HCT116 (cell line): ENCODE results near the gene KDELR1. TPM values are rescaled to one million over a fixed set of nuclear protein-coding genes. Genes with fewer than 3 reads are reported as not detected.

Experiments used
- ATAC-seq: fragments of 200-7000 bp; cut with Tn5 transposase; 2 replicates; pipeline ENCODE4 v1.9.1; 2020; ENCODE audit warnings: mild to moderate bottlenecking, moderate library complexity
- BruUV-seq: library from RNA; stranded (reverse); fragments of 400-500 nt; replicated peaks from 2 replicates; lab custom pipeline; 2021; lab: Mats Ljungman, UMichigan
- CTCF ChIA-PET: fragments of 300-600 bp; sonication (Branson Sonifier 250); formaldehyde crosslinking; loops from one replicate; lab custom pipeline; 2021; ENCODE audit warnings: antibody characterized with exemption; lab: Charles Lee
- POLR2A ChIA-PET: fragments of 300-600, 350-600 bp; sonication (Branson Sonifier 250); formaldehyde crosslinking; loops from one replicate; lab custom pipeline; 2021; ENCODE audit warnings: antibody characterized with exemption; lab: Charles Lee
- RAD21 ChIA-PET, 2 experiments: fragments of 300-600 bp; sonication (Branson Sonifier 250); formaldehyde crosslinking; loops; one replicate each; lab custom pipeline; 2023; ENCODE audit warnings: low total read pairs in 2 of 2; ENCODE audit not compliant: uncharacterized antibody in 2 of 2, unreplicated experiment in 2 of 2, low non-redundant PET in 1 of 2; lab: Charles Lee
- DNase-seq: peaks from one replicate; pipeline ENCODE4 v3.0.0-alpha.2; 2010; ENCODE audit warnings: low read depth, low spot score
- H2AFZ ChIP-seq: fragments of 200-600 bp; shearing (Covaris generic), sonication (generic); 2 replicates; pipeline ENCODE4 v1.6.1; 2017; ENCODE audit warnings: low read depth, mixed run types, mixed read lengths, antibody characterized with exemption, low read length; ENCODE audit not compliant: poor library complexity, severe bottlenecking
- H3K27ac ChIP-seq: 2 replicates; pipeline ENCODE4 v1.5.1; 2012; ENCODE audit warnings: low read depth, low read length
- H3K27me3 ChIP-seq: fragments of 200-600 bp; sonication (generic); 2 replicates; pipeline ENCODE4 v1.6.1; 2016; ENCODE audit warnings: mixed run types, low read length, mixed read lengths; ENCODE audit not compliant: insufficient read depth
- H3K36me3 ChIP-seq, 2 experiments: fragments of 200-500 bp in 1 of 2; fragments of 200-600 bp in 1 of 2; sonication (Bioruptor generic) in 1 of 2; sonication (generic) in 1 of 2; 2 replicates each; pipeline versions ENCODE4 v1.5.1 to v1.6.1; 2014 to 2016; ENCODE audit warnings: low read length in 2 of 2, inconsistent platforms in 1 of 2, mixed read lengths in 1 of 2, mixed run types in 1 of 2; ENCODE audit not compliant: insufficient read depth in 2 of 2, control insufficient read depth in 1 of 2
- H3K4me1 ChIP-seq, 2 experiments: fragments of 200-600 bp in 1 of 2; sonication (generic) in 1 of 2; 2 replicates each; pipeline versions ENCODE4 v1.5.1 to v1.6.1; 2012 to 2017; ENCODE audit warnings: low read length in 2 of 2, inconsistent platforms in 1 of 2, mild to moderate bottlenecking in 1 of 2, mixed read lengths in 1 of 2, mixed run types in 1 of 2, moderate library complexity in 1 of 2; ENCODE audit not compliant: insufficient read depth in 2 of 2, control insufficient read depth in 1 of 2
- H3K4me2 ChIP-seq: fragments of 200-600 bp; sonication (generic); 2 replicates; pipeline ENCODE4 v1.6.1; 2017; ENCODE audit warnings: mixed run types, low read length, mixed read lengths
- H3K4me3 ChIP-seq, 2 experiments: fragments of 200-600 bp in 1 of 2; sonication (generic) in 1 of 2; replicated peaks in 1 of 2; 2 replicates each; pipeline ENCODE4 v1.5.1; 2011 to 2016; ENCODE audit warnings: low read length in 2 of 2, control low read depth in 1 of 2, low read depth in 1 of 2, mild to moderate bottlenecking in 1 of 2, mixed read lengths in 1 of 2, mixed run types in 1 of 2
- H3K79me2 ChIP-seq: fragments of 200-600 bp; sonication (generic); 2 replicates; pipeline ENCODE4 v1.6.1; 2017; ENCODE audit warnings: mild to moderate bottlenecking, mixed run types, low read length, moderate library complexity, mixed read lengths; ENCODE audit not compliant: insufficient read depth
- H3K9ac ChIP-seq: fragments of 200-600 bp; sonication (generic); 2 replicates; pipeline ENCODE4 v1.6.1; 2016; ENCODE audit warnings: low read length, mixed read lengths
- H3K9me2 ChIP-seq: fragments of 200-600 bp; sonication (generic), shearing (Covaris generic); 2 replicates; pipeline ENCODE4 v1.6.1; 2017; ENCODE audit warnings: mixed run types, mild to moderate bottlenecking, moderate library complexity; ENCODE audit not compliant: insufficient read depth
- H3K9me3 ChIP-seq, 2 experiments: fragments of 200-500 bp in 1 of 2; fragments of 200-600 bp in 1 of 2; sonication (Bioruptor generic) in 1 of 2; sonication (generic) in 1 of 2; 2 replicates each; pipeline ENCODE4 v1.6.1; 2014 to 2017; ENCODE audit warnings: low read length in 2 of 2, mixed read lengths in 2 of 2, inconsistent platforms in 1 of 2, low read depth in 1 of 2, mild to moderate bottlenecking in 1 of 2, mixed run types in 1 of 2, moderate library complexity in 1 of 2; ENCODE audit not compliant: control insufficient read depth in 1 of 2, insufficient read depth in 1 of 2
- H4K20me1 ChIP-seq: fragments of 200-600 bp; sonication (generic), shearing (Covaris generic); 2 replicates; pipeline ENCODE4 v1.6.1; 2017; ENCODE audit warnings: mixed run types, mild to moderate bottlenecking, moderate library complexity; ENCODE audit not compliant: insufficient read depth
- CEBPB ChIP-seq: IDR thresholded peaks from 2 replicates; pipeline ENCODE4 v1.6.1; 2012; ENCODE audit warnings: low read depth
- ELF1 ChIP-seq: IDR thresholded peaks from 2 replicates; pipeline ENCODE4 v1.6.1; 2012; ENCODE audit warnings: low read depth, borderline replicate concordance
- EZH2 ChIP-seq: fragments of 200-600 bp; sonication (generic); IDR thresholded peaks from 2 replicates; pipeline ENCODE4 v1.6.1; 2017; ENCODE audit warnings: antibody characterized with exemption, mixed run types
- JUND ChIP-seq: IDR thresholded peaks from 2 replicates; pipeline ENCODE4 v1.6.1; 2012
- POLR2A ChIP-seq: IDR thresholded peaks from 2 replicates; pipeline ENCODE4 v1.7.0; 2011; ENCODE audit warnings: borderline replicate concordance; ENCODE audit not compliant: insufficient read depth, insufficient read length; ENCODE audit errors: extremely low read depth
- POLR2AphosphoS5 ChIP-seq: IDR thresholded peaks from 2 replicates; pipeline ENCODE4 v1.6.1; 2011; ENCODE audit warnings: mild to moderate bottlenecking, low read depth, low read length, moderate library complexity
- RAD21 ChIP-seq: IDR thresholded peaks from 2 replicates; pipeline ENCODE4 v1.6.1; 2012; ENCODE audit warnings: low read depth, mild to moderate bottlenecking
- SIN3A ChIP-seq: IDR thresholded peaks from 2 replicates; pipeline ENCODE4 v1.6.1; 2012; ENCODE audit warnings: low read depth
- SP1 ChIP-seq: IDR thresholded peaks from 2 replicates; pipeline ENCODE4 v1.6.1; 2012; ENCODE audit warnings: low read depth
- SRF ChIP-seq: IDR thresholded peaks from 2 replicates; pipeline ENCODE4 v1.6.1; 2012; ENCODE audit warnings: low read depth
- TCF7L2 ChIP-seq: IDR thresholded peaks from 2 replicates; pipeline ENCODE4 v1.7.0; 2011; ENCODE audit warnings: borderline replicate concordance, inconsistent platforms; ENCODE audit not compliant: insufficient read depth, insufficient read length; ENCODE audit errors: extremely low read depth
- YY1 ChIP-seq: IDR thresholded peaks from 2 replicates; pipeline ENCODE4 v1.6.1; 2011; ENCODE audit warnings: low read length, low read depth, moderate library complexity, mild to moderate bottlenecking; ENCODE audit not compliant: insufficient replicate concordance; ENCODE audit errors: extremely low read depth
- ZFX ChIP-seq: fragments of 450-650 bp; IDR thresholded peaks from 2 replicates; pipeline ENCODE4 v1.6.1; 2017
- ZNF274 ChIP-seq: fragments of 200-500 bp; sonication (Bioruptor generic); IDR thresholded peaks from 2 replicates; pipeline ENCODE4 v1.6.1; 2014; ENCODE audit warnings: mild to moderate bottlenecking, low read depth, low read length, inconsistent platforms
- intact Hi-C: fragments of 100-400 bp; cut with micrococcal nuclease; formaldehyde crosslinking; loops from 2 replicates; pipeline ENCODE4 v1.10.0; 2022
- total RNA-seq: library from RNA; stranded (reverse); gene quantifications from one replicate; pipeline ENCODE4 v1.2.1, GENCODE V29; 2021; ENCODE audit not compliant: unreplicated experiment
- TF ChIP-seq, protein P1 (sequence below): IDR thresholded peaks from 2 replicates; pipeline ENCODE4 v1.6.1; 2012
- TF ChIP-seq, protein P2 (sequence below): IDR thresholded peaks from 2 replicates; pipeline ENCODE4 v1.6.1; 2012
- TF ChIP-seq, protein P3 (sequence below), 3 experiments: fragments of 200-600 bp in 1 of 3; sonication (generic) in 1 of 3; IDR thresholded peaks in 2 of 3; conservative IDR thresholded peaks in 1 of 3; 2 replicates each; pipeline ENCODE4 v1.5.1; 2012 to 2017; ENCODE audit warnings: low read depth in 2 of 3, low read length in 2 of 3, antibody characterized with exemption in 1 of 3, borderline replicate concordance in 1 of 3, control low read depth in 1 of 3, mild to moderate bottlenecking in 1 of 3, mixed read lengths in 1 of 3, mixed run types in 1 of 3, moderate library complexity in 1 of 3; ENCODE audit not compliant: insufficient read depth in 1 of 3
- TF ChIP-seq, protein P4 (sequence below): IDR thresholded peaks from 2 replicates; pipeline ENCODE4 v1.6.1; 2012; ENCODE audit warnings: low read depth

The KDELR1 gene
- total RNA-seq, 1 experiment from 2014 or later: 212 TPM

DNA sequence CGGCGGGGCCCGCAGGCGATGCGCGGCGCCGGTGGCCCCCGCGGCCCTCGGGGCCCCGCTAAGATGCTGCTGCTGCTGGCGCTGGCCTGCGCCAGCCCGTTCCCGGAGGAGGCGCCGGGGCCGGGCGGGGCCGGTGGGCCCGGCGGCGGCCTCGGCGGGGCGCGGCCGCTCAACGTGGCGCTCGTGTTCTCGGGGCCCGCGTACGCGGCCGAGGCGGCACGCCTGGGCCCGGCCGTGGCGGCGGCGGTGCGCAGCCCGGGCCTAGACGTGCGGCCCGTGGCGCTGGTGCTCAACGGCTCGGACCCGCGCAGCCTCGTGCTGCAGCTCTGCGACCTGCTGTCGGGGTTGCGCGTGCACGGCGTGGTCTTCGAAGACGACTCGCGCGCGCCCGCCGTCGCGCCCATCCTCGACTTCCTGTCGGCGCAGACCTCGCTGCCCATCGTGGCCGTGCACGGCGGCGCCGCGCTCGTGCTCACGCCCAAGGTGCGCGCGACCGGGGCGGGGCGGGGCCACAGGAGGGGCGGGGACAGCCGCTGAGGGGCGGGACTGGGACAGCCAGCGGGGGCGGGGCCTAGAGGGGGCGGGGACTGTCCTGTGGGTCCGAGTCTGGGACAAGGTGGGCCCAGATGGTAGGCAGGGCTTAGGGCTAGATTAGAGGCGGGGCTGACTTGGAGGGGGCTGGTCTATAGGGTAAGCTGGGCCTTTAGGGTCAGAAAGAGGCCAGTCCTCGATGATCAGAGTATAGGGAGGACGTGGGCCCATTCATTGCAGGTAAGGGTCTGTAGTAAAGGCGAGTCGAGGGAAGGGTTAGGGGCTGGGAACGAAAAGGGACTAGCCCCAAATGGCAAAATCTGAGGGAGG lies 7.3 kb upstream of the KDELR1 start:
- peak overlapping the region; percentile 75 to 87 for H3K4me3 ChIP-seq
- H3K27me3 ChIP-seq: no peaks in the 10 kb centered on the region
- no peaks in the 10 kb centered on the region for H3K36me3 ChIP-seq
- ATAC-seq (peak; percentile 86), DNase-seq (peak; percentile 91)
- H3K9me2 ChIP-seq: no peaks in the 10 kb centered on the region
- no peak overlapping the region for H2AFZ ChIP-seq
- no peaks in the 10 kb centered on the region for H3K9me3 ChIP-seq
- peak overlapping the region; percentile 94 for H3K9ac ChIP-seq
- H3K79me2 ChIP-seq: peaks cover 37% of the 10 kb centered on the region
- intact Hi-C loops: loop anchor here (5.0 to 10.0 kb wide), 3 partner anchors 36 to 96 kb away; partner anchors contain the start of genes EMP3, SYNGR4 and TMEM143
- ChIA-PET POLR2A (interaction anchor here (0.6 to 2.4 kb wide), 8 partner anchors 15 to 788 kb away, joined by 3 to 10 read pairs (median 4); partner anchors contain the start of genes RPL18, SPHK2, SYNGR4 and TMEM143), CTCF (interaction anchor here (2.0 kb wide), 1 partner anchor 8 kb away, joined by 18 read pairs; the partner anchor contains the start of gene KDELR1), RAD21 (interaction anchor here (0.6 to 0.7 kb wide), 5 partner anchors 32 to 222 kb away, joined by 3 to 8 read pairs (median 4); no protein-coding TSS in a partner anchor)
- peak overlapping the region; percentile 76 for H3K4me2 ChIP-seq
- no peaks in the 10 kb centered on the region for H4K20me1 ChIP-seq
- peaks cover 22 to 61% of the 10 kb centered on the region in 2 experiments for H3K4me1 ChIP-seq
- peak overlapping the region; percentile 96 for H3K27ac ChIP-seq
- BruUV-seq: no TSS peak
- TF ChIP-seq ZFX: peak; percentile 95
- TF ChIP-seq, protein P1, sequence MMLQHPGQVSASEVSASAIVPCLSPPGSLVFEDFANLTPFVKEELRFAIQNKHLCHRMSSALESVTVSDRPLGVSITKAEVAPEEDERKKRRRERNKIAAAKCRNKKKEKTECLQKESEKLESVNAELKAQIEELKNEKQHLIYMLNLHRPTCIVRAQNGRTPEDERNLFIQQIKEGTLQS: no peak
- no peak for TF ChIP-seq EZH2
- no peak for TF ChIP-seq CEBPB
- no peak for TF ChIP-seq RAD21
- peak; percentile 85 for TF ChIP-seq POLR2AphosphoS5
- no peak for TF ChIP-seq JUND
- TF ChIP-seq, protein P2, sequence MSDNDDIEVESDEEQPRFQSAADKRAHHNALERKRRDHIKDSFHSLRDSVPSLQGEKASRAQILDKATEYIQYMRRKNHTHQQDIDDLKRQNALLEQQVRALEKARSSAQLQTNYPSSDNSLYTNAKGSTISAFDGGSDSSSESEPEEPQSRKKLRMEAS: peak; percentile 98
- no peak for TF ChIP-seq SP1
- TF ChIP-seq, protein P3, sequence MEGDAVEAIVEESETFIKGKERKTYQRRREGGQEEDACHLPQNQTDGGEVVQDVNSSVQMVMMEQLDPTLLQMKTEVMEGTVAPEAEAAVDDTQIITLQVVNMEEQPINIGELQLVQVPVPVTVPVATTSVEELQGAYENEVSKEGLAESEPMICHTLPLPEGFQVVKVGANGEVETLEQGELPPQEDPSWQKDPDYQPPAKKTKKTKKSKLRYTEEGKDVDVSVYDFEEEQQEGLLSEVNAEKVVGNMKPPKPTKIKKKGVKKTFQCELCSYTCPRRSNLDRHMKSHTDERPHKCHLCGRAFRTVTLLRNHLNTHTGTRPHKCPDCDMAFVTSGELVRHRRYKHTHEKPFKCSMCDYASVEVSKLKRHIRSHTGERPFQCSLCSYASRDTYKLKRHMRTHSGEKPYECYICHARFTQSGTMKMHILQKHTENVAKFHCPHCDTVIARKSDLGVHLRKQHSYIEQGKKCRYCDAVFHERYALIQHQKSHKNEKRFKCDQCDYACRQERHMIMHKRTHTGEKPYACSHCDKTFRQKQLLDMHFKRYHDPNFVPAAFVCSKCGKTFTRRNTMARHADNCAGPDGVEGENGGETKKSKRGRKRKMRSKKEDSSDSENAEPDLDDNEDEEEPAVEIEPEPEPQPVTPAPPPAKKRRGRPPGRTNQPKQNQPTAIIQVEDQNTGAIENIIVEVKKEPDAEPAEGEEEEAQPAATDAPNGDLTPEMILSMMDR (IDR thresholded peaks at IDR 0.05 in 2 of 3, conservative IDR thresholded peaks at IDR 0.05 in 1 of 3; ENCODE audit: borderline replicate concordance in 1 of 3, insufficient read depth in 1 of 3, low read depth in 2 of 3, low read length in 2 of 3): no peak
- no peak for TF ChIP-seq SRF
- TF ChIP-seq ELF1: no peak
- TF ChIP-seq YY1: no peak
- TF ChIP-seq TCF7L2: no peak
- TF ChIP-seq ZNF274: no peak
- TF ChIP-seq POLR2A: peak; percentile 56
- TF ChIP-seq, protein P4, sequence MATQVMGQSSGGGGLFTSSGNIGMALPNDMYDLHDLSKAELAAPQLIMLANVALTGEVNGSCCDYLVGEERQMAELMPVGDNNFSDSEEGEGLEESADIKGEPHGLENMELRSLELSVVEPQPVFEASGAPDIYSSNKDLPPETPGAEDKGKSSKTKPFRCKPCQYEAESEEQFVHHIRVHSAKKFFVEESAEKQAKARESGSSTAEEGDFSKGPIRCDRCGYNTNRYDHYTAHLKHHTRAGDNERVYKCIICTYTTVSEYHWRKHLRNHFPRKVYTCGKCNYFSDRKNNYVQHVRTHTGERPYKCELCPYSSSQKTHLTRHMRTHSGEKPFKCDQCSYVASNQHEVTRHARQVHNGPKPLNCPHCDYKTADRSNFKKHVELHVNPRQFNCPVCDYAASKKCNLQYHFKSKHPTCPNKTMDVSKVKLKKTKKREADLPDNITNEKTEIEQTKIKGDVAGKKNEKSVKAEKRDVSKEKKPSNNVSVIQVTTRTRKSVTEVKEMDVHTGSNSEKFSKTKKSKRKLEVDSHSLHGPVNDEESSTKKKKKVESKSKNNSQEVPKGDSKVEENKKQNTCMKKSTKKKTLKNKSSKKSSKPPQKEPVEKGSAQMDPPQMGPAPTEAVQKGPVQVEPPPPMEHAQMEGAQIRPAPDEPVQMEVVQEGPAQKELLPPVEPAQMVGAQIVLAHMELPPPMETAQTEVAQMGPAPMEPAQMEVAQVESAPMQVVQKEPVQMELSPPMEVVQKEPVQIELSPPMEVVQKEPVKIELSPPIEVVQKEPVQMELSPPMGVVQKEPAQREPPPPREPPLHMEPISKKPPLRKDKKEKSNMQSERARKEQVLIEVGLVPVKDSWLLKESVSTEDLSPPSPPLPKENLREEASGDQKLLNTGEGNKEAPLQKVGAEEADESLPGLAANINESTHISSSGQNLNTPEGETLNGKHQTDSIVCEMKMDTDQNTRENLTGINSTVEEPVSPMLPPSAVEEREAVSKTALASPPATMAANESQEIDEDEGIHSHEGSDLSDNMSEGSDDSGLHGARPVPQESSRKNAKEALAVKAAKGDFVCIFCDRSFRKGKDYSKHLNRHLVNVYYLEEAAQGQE: no peak
- peak; percentile 94 for TF ChIP-seq SIN3A
